Body of pancreas (tissue), 4 donors: ENCODE data around the gene MED19.

ENCODE experiments used
- CTCF ChIP-seq, 7 experiments: fragments of 450-650 bp in 4 of 7; fragments of 200-600 bp in 3 of 7; sonication (generic) in 3 of 7; IDR thresholded peaks; one replicate each; pipeline ENCODE4 v1.5.1; 2016 to 2019; ENCODE audit warnings: antibody characterized with exemption in 7 of 7
- POLR2A ChIP-seq, 3 donors: fragments of 450-650 bp; IDR thresholded peaks; one replicate each; pipeline ENCODE4 v1.6.1; 2016; ENCODE audit warnings: antibody characterized with exemption in 3 of 3, mild to moderate bottlenecking in 2 of 3

- TF ChIP-seq CTCF (IDR thresholded peaks at IDR 0.05) (no peak), POLR2A (IDR thresholded peaks at IDR 0.05) (no peak)
These were observed 32.6 kb downstream of the MED19 start for GRCh38 chr11:57679396-57679795.
